Ishikawa (cell line): Measurements from ENCODE around the gene AGAP1.

Experiments used
- CEBPB ChIP-seq: IDR thresholded peaks from 2 replicates; pipeline ENCODE4 v1.6.1; 2012
- CREB1 ChIP-seq: IDR thresholded peaks from 2 replicates; pipeline ENCODE4 v1.6.1; 2012; ENCODE audit warnings: low read depth
- EGR1 ChIP-seq: IDR thresholded peaks from 2 replicates; pipeline ENCODE4 v1.6.1; 2012
- EP300 ChIP-seq: IDR thresholded peaks from 2 replicates; pipeline ENCODE4 v1.6.1; 2012; ENCODE audit warnings: borderline replicate concordance
- NFIC ChIP-seq: IDR thresholded peaks from 2 replicates; pipeline ENCODE4 v1.6.1; 2012
- RAD21 ChIP-seq: IDR thresholded peaks from 2 replicates; pipeline ENCODE4 v1.6.1; 2012; ENCODE audit warnings: low read depth
- TCF12 ChIP-seq: IDR thresholded peaks from 2 replicates; pipeline ENCODE4 v1.6.1; 2012; ENCODE audit warnings: low read depth
- TEAD4 ChIP-seq: IDR thresholded peaks from 2 replicates; pipeline ENCODE4 v1.6.1; 2012
- YY1 ChIP-seq: IDR thresholded peaks from 2 replicates; pipeline ENCODE4 v1.6.1; 2012; ENCODE audit warnings: low read depth
- TF ChIP-seq, protein P1 (sequence below): IDR thresholded peaks from 2 replicates; pipeline ENCODE4 v1.6.1; 2012

DNA sequence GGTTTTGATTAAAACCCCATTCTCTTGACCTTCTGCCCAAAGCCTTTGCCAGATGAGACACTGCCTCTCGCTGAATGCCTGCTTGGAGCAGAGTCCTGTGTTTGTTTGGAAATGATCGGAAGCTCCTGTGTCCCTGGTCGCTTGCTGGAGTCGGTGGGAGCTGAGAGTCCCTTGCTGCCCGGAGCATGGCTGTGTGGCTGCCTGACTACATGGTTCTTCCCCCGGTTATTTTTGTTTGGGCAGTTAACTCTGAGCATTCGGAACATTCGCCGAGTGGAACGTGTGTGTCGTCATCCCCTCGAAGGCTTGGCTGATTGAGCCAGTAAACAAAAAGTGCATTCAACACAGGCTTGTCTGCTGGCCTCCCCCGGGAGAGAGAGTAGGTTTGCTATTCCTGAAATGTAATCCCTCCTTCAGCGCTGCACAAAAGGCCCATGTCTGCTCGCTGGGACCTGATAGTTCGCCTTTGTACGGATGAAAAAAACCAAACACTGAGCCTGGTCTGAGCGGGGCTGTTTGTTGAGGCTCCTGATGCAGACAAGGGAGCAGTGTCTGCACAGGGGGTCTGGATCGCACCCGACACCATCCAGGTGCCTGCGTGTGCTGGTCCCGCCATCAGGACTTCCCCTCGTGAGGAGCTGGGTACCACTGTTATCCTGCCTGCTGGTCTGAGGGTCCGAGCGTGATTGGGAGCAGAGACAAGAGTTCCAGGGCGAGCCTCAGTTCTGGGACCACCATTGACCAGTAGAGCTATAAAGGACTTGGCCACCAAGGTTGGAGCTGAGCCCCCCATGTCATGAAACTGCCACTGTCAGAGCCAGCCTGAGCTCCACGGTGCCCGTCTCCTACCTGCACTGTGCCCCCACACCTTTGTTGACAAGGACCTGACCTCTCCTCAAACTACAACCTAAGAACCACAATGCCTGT, 83.8 kb downstream of the AGAP1 start:
- TF ChIP-seq EGR1 (no peak), YY1 (no peak), RAD21 (no peak), NFIC (no peak), EP300 (no peak), CREB1 (no peak), TCF12 (no peak), CEBPB (no peak), TEAD4 (no peak)
- TF ChIP-seq, protein P1, sequence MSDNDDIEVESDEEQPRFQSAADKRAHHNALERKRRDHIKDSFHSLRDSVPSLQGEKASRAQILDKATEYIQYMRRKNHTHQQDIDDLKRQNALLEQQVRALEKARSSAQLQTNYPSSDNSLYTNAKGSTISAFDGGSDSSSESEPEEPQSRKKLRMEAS, result no peak
